Endothelial cell of umbilical vein (primary cell): ENCODE data around the gene GPR137C. TPM values are rescaled to one million over a fixed set of nuclear protein-coding genes. Genes with fewer than 3 reads are reported as not detected.

ENCODE experiments used
- BruUV-seq: library from RNA; stranded (reverse); fragments of 400-500 nt; replicated peaks from 2 replicates; lab custom pipeline; 2021; lab: Mats Ljungman, UMichigan
- CTCF ChIA-PET: fragments of 300-600, 350-600 bp; sonication (Branson Sonifier 250); formaldehyde crosslinking; loops from one replicate; lab custom pipeline; 2021; ENCODE audit warnings: antibody characterized with exemption, inconsistent platforms; lab: Charles Lee
- POLR2A ChIA-PET: fragments of 300-600, 350-600 bp; sonication (Branson Sonifier 250); formaldehyde crosslinking; loops from one replicate; lab custom pipeline; 2021; ENCODE audit warnings: antibody characterized with exemption, inconsistent platforms; lab: Charles Lee
- DNase-seq: peaks from one replicate; pipeline ENCODE4 v3.0.0-alpha.2; 2011; ENCODE audit warnings: low read depth, low spot score
- FAIRE-seq: peaks from 2 replicates; lab custom pipeline; 2011; peaks lifted over from hg19 to GRCh38; lab: Jason Lieb, UNC
- H2AFZ ChIP-seq: 2 replicates; pipeline ENCODE4 v1.6.0; 2012; ENCODE audit warnings: low read depth, low read length, control low read depth, inconsistent platforms
- H3K27ac ChIP-seq: 2 replicates; pipeline ENCODE4 v1.5.1; 2011; ENCODE audit warnings: low read depth, mild to moderate bottlenecking, control low read depth, low read length, moderate library complexity; ENCODE audit not compliant: insufficient read depth
- H3K27me3 ChIP-seq, 2 experiments: 2 replicates each; pipeline versions ENCODE4 v1.6.0 to v1.6.1; 2011; ENCODE audit warnings: low read length in 2 of 2, mixed read lengths in 1 of 2; ENCODE audit not compliant: control insufficient read depth in 2 of 2, insufficient read depth in 2 of 2
- H3K36me3 ChIP-seq, 2 experiments: 2 replicates in 1 of 2; 3 replicates in 1 of 2; pipeline ENCODE4 v1.5.1; 2011; ENCODE audit warnings: low read length in 2 of 2, mild to moderate bottlenecking in 1 of 2, moderate library complexity in 1 of 2; ENCODE audit not compliant: control insufficient read depth in 2 of 2, insufficient read depth in 2 of 2; ENCODE audit errors: extremely low read depth in 1 of 2
- H3K4me1 ChIP-seq: 3 replicates; pipeline ENCODE4 v1.5.1; 2011; ENCODE audit warnings: mild to moderate bottlenecking, low read length; ENCODE audit not compliant: control insufficient read depth, insufficient read depth; ENCODE audit errors: extremely low read depth
- H3K4me2 ChIP-seq: 2 replicates; pipeline ENCODE4 v1.6.1; 2011; ENCODE audit warnings: low read length, control low read depth, mixed read lengths; ENCODE audit not compliant: insufficient read depth
- H3K4me3 ChIP-seq, 3 experiments: fragments of 200-600 bp in 1 of 3; sonication (generic), shearing (Covaris generic) in 1 of 3; replicated peaks in 1 of 3; 2 replicates each; pipeline ENCODE4 v1.5.1; 2011 to 2016; ENCODE audit warnings: control low read depth in 3 of 3, low read length in 3 of 3, mild to moderate bottlenecking in 2 of 3, inconsistent platforms in 1 of 3, low read depth in 1 of 3, moderate library complexity in 1 of 3; ENCODE audit not compliant: insufficient read depth in 1 of 3
- H3K79me2 ChIP-seq: 2 replicates; pipeline ENCODE4 v1.6.0; 2012; ENCODE audit warnings: low read length, inconsistent platforms; ENCODE audit not compliant: control insufficient read depth, insufficient read depth
- H3K9ac ChIP-seq: replicated peaks from 2 replicates; pipeline ENCODE3; 2011; ENCODE audit warnings: low read length, control low read depth; ENCODE audit not compliant: insufficient read depth; ENCODE audit errors: extremely low read depth
- H3K9me1 ChIP-seq: replicated peaks from 3 replicates; pipeline ENCODE4 v1.6.0; 2011; ENCODE audit warnings: mild to moderate bottlenecking, low read length; ENCODE audit not compliant: control insufficient read depth, insufficient read depth; ENCODE audit errors: extremely low read depth
- H3K9me3 ChIP-seq: replicated peaks from 2 replicates; pipeline ENCODE4 v1.5.1; 2012; ENCODE audit warnings: low read length, inconsistent platforms; ENCODE audit not compliant: control insufficient read depth, insufficient read depth
- H4K20me1 ChIP-seq: replicated peaks from 2 replicates; pipeline ENCODE3; 2011; ENCODE audit warnings: mild to moderate bottlenecking, low read length; ENCODE audit not compliant: control insufficient read depth, insufficient read depth; ENCODE audit errors: extremely low read depth
- EZH2 ChIP-seq: IDR thresholded peaks from 2 replicates; pipeline ENCODE4 v1.6.1; 2012; ENCODE audit warnings: borderline replicate concordance, low read depth, mild to moderate bottlenecking, moderate library complexity, low read length, inconsistent platforms; ENCODE audit not compliant: severe bottlenecking
- FOS ChIP-seq: IDR thresholded peaks from 2 replicates; pipeline ENCODE4 v1.6.1; 2011; ENCODE audit warnings: mild to moderate bottlenecking, low read length, moderate library complexity, borderline replicate concordance; ENCODE audit not compliant: insufficient read depth
- GATA2 ChIP-seq: IDR thresholded peaks from 2 replicates; pipeline ENCODE4 v1.7.0; 2011; ENCODE audit warnings: low read depth, mild to moderate bottlenecking, moderate library complexity, mixed read lengths, low read length; ENCODE audit not compliant: insufficient read length, insufficient read depth
- JUN ChIP-seq: IDR thresholded peaks from 2 replicates; pipeline ENCODE4 v1.6.1; 2011; ENCODE audit warnings: borderline replicate concordance, low read depth; ENCODE audit not compliant: insufficient read length, insufficient read depth
- MYC ChIP-seq: IDR thresholded peaks from one replicate; pipeline ENCODE4 v1.6.1; 2011; ENCODE audit warnings: mild to moderate bottlenecking, low read depth, low read length
- POLR2A ChIP-seq: IDR thresholded peaks from 2 replicates; pipeline ENCODE4 v1.6.1; 2012; ENCODE audit warnings: low read depth, mild to moderate bottlenecking, control low read depth, low read length
- POLR2AphosphoS5 ChIP-seq: IDR thresholded peaks from 2 replicates; pipeline ENCODE4 v1.6.1; 2012; ENCODE audit warnings: low read depth, mild to moderate bottlenecking, control low read depth, low read length, moderate library complexity; ENCODE audit not compliant: insufficient read depth
- dilution Hi-C: fragments of 300-500 bp; cut with MboI; formaldehyde crosslinking; loops from one replicate; pipeline ENCODE4 v1.15.0; 2019; ENCODE audit warnings: low sequenced_read_pairs; ENCODE audit not compliant: extremely low pct_ligation_motif_present
- intact Hi-C: fragments of 100-400 bp; cut with micrococcal nuclease; formaldehyde crosslinking; loops from one replicate; pipeline ENCODE4 v1.10.0; 2022
- polyA plus RNA-seq, 4 experiments: library from polyadenylated mRNA; depleted of rRNA in 3 of 4; stranded (reverse) in 3 of 4; unstranded in 1 of 4; fragments of >200 nt; gene quantifications; 2 replicates each; pipeline versions ENCODE4 v1.2.1 to v1.2.3, GENCODE V29; 2011 to 2012; ENCODE audit warnings: missing spikeins in 1 of 4
- total RNA-seq: library from RNA; stranded (reverse); gene quantifications from 2 replicates; pipeline ENCODE4 v1.2.3, GENCODE V29; 2021
- TF ChIP-seq, protein P1 (sequence below), 2 donors: IDR thresholded peaks; 1 replicate in 1 of 2; 2 replicates in 1 of 2; pipeline ENCODE4 v1.5.1; 2011; ENCODE audit warnings: low read length in 2 of 2, mild to moderate bottlenecking in 2 of 2, moderate library complexity in 2 of 2, control low read depth in 1 of 2, inconsistent platforms in 1 of 2, low read depth in 1 of 2; ENCODE audit not compliant: insufficient read depth in 1 of 2; ENCODE audit errors: extremely low read depth in 1 of 2
- TF ChIP-seq, protein P2 (sequence below): IDR thresholded peaks from 2 replicates; pipeline ENCODE4 v1.6.1; 2011; ENCODE audit not compliant: insufficient read depth, insufficient read length

GPR137C gene
- total and polyA plus RNA-seq, 2 donors (not counting 3 experiments of a cell fraction or from before 2014, with no cell fraction given): 1.5 to 5.7 TPM

DNA sequence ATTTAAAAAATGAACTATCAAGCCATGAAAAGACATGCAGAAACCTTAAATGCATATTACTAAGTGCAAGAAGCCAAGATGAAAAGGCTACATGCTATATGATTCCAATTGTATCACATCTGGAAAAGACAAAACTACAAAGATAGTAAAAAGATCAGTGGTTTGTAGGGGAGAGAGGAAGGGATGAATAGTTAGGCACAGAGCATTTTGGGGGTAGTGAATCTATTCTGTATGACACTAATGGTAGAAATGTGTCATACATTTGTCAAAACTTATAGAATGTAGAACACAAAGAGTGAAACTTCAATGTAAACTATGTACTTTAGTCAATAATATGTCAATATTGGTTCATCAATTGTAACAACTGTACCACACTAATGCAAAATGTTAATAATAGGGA is 21.2 kb upstream of the GPR137C start:
- no peaks in the 10 kb centered on the region for H3K27me3 ChIP-seq
- TF ChIP-seq, protein P1, sequence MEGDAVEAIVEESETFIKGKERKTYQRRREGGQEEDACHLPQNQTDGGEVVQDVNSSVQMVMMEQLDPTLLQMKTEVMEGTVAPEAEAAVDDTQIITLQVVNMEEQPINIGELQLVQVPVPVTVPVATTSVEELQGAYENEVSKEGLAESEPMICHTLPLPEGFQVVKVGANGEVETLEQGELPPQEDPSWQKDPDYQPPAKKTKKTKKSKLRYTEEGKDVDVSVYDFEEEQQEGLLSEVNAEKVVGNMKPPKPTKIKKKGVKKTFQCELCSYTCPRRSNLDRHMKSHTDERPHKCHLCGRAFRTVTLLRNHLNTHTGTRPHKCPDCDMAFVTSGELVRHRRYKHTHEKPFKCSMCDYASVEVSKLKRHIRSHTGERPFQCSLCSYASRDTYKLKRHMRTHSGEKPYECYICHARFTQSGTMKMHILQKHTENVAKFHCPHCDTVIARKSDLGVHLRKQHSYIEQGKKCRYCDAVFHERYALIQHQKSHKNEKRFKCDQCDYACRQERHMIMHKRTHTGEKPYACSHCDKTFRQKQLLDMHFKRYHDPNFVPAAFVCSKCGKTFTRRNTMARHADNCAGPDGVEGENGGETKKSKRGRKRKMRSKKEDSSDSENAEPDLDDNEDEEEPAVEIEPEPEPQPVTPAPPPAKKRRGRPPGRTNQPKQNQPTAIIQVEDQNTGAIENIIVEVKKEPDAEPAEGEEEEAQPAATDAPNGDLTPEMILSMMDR (IDR thresholded peaks at IDR 0.05; ENCODE audit: extremely low read depth in 1 of 2, insufficient read depth in 1 of 2, low read depth in 1 of 2, low read length in 2 of 2): no peak
- no peak for TF ChIP-seq JUN
- no peak for TF ChIP-seq POLR2A
- TF ChIP-seq FOS: no peak
- no peak for TF ChIP-seq POLR2AphosphoS5
- TF ChIP-seq EZH2: no peak
- TF ChIP-seq MYC: no peak
- TF ChIP-seq GATA2: no peak
- TF ChIP-seq, protein P2, sequence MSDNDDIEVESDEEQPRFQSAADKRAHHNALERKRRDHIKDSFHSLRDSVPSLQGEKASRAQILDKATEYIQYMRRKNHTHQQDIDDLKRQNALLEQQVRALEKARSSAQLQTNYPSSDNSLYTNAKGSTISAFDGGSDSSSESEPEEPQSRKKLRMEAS: no peak
- H3K27ac ChIP-seq: no peak overlapping the region
- intact Hi-C loops: no loop called here
- no peaks in the 10 kb centered on the region for H3K4me1 ChIP-seq
- no TSS peak for BruUV-seq
- FAIRE-seq (no peak), DNase-seq (no peak)
- POLR2A ChIA-PET: no interaction called here
- CTCF ChIA-PET: no interaction called here
- H3K79me2 ChIP-seq: no peaks in the 10 kb centered on the region
- no peaks in the 10 kb centered on the region for H3K9me1 ChIP-seq
- dilution Hi-C loops: no loop called here
- H3K4me3 ChIP-seq: no peak overlapping the region
- H4K20me1 ChIP-seq: no peaks in the 10 kb centered on the region
- no peaks in the 10 kb centered on the region for H3K9me3 ChIP-seq
- no peak overlapping the region for H2AFZ ChIP-seq
- no peak overlapping the region for H3K9ac ChIP-seq
- H3K4me2 ChIP-seq: no peak overlapping the region
- no peaks in the 10 kb centered on the region for H3K36me3 ChIP-seq
